H1 (cell line): Measurements from ENCODE around the gene MARCHF3. TPM values are rescaled to one million over a fixed set of nuclear protein-coding genes. Genes with fewer than 3 reads are reported as not detected.

ENCODE experiments used
- CTCF ChIA-PET: fragments of 300-600 bp; sonication (Branson Sonifier 250); formaldehyde crosslinking; loops from one replicate; lab custom pipeline; 2021; ENCODE audit not compliant: partially characterized antibody; lab: Charles Lee
- POLR2A ChIA-PET: fragments of 300-600 bp; sonication (Branson Sonifier 250); formaldehyde crosslinking; loops from one replicate; lab custom pipeline; 2021; ENCODE audit warnings: inconsistent platforms; ENCODE audit not compliant: partially characterized antibody; lab: Charles Lee
- DNase-seq, 2 experiments: peaks; one replicate each; pipeline versions ENCODE4 v3.0.0 to v3.0.0-alpha.2; 2010 to 2022; ENCODE audit warnings: low spot score in 2 of 2, low read depth in 1 of 2, mixed read lengths in 1 of 2
- FAIRE-seq: peaks from 2 replicates; lab custom pipeline; 2011; peaks lifted over from hg19 to GRCh38; lab: Jason Lieb, UNC
- H2AFZ ChIP-seq: 2 replicates; pipeline ENCODE4 v1.8.1; 2012; ENCODE audit warnings: low read length, inconsistent platforms
- H2AK5ac ChIP-seq: 2 replicates; pipeline ENCODE4 v1.6.1; 2013; ENCODE audit warnings: low read depth, low read length
- H2BK120ac ChIP-seq: replicated peaks from 2 replicates; pipeline ENCODE3; 2013; ENCODE audit warnings: low read depth, low read length, inconsistent platforms
- H2BK12ac ChIP-seq: 2 replicates; pipeline ENCODE4 v1.6.1; 2013; ENCODE audit warnings: low read depth, low read length
- H2BK15ac ChIP-seq: 2 replicates; pipeline ENCODE4 v1.6.1; 2013; ENCODE audit warnings: low read length
- H2BK20ac ChIP-seq: 2 replicates; pipeline ENCODE4 v1.6.1; 2013; ENCODE audit warnings: low read length
- H2BK5ac ChIP-seq: 2 replicates; pipeline ENCODE4 v1.6.1; 2013; ENCODE audit warnings: low read depth, low read length
- H3K14ac ChIP-seq: 2 replicates; pipeline ENCODE4 v1.6.1; 2013; ENCODE audit warnings: inconsistent platforms; ENCODE audit not compliant: insufficient read length
- H3K18ac ChIP-seq: 2 replicates; pipeline ENCODE4 v1.6.1; 2013; ENCODE audit warnings: low read length; ENCODE audit errors: extremely low read depth
- H3K23ac ChIP-seq: 2 replicates; pipeline ENCODE4 v1.6.1; 2013; ENCODE audit warnings: inconsistent platforms; ENCODE audit not compliant: insufficient read length
- H3K23me2 ChIP-seq: 2 replicates; pipeline ENCODE4 v1.6.1; 2013; ENCODE audit warnings: low read depth, low read length
- H3K27ac ChIP-seq: 2 replicates; pipeline ENCODE4 v1.6.1; 2011; ENCODE audit warnings: low read depth, low read length, inconsistent platforms
- H3K27me3 ChIP-seq, 4 experiments: replicated peaks in 1 of 4; 1 replicate in 1 of 4; 2 replicates in 3 of 4; pipeline versions ENCODE4 v1.6.1 to v1.8.1; 2011 to 2013; ENCODE audit warnings: low read length in 3 of 4, mild to moderate bottlenecking in 3 of 4, inconsistent platforms in 2 of 4, mixed read lengths in 2 of 4, moderate library complexity in 1 of 4; ENCODE audit not compliant: control insufficient read depth in 3 of 4, insufficient read depth in 3 of 4; ENCODE audit errors: extremely low read depth in 1 of 4
- H3K36me3 ChIP-seq, 4 experiments: 2 replicates each; pipeline versions ENCODE4 v1.6.1 to v1.8.1; 2011 to 2013; ENCODE audit warnings: mild to moderate bottlenecking in 4 of 4, low read length in 3 of 4, moderate library complexity in 2 of 4, control low read depth in 1 of 4, inconsistent platforms in 1 of 4; ENCODE audit not compliant: insufficient read depth in 4 of 4, control insufficient read depth in 2 of 4
- H3K4ac ChIP-seq: replicated peaks from 2 replicates; pipeline ENCODE3; 2013; ENCODE audit warnings: low read length, low read depth, mixed read lengths, inconsistent platforms; ENCODE audit not compliant: insufficient read length
- H3K4me1 ChIP-seq, 4 experiments: replicated peaks in 1 of 4; 1 replicate in 1 of 4; 2 replicates in 3 of 4; pipeline versions ENCODE4 v1.6.1 to v1.8.1; 2011 to 2013; ENCODE audit warnings: low read length in 3 of 4, inconsistent platforms in 2 of 4, mixed read lengths in 1 of 4; ENCODE audit not compliant: insufficient read depth in 4 of 4, control insufficient read depth in 3 of 4
- H3K4me2 ChIP-seq, 2 experiments: 2 replicates each; pipeline versions ENCODE4 v1.6.1 to v1.8.1; 2011 to 2013; ENCODE audit warnings: low read depth in 2 of 2, low read length in 2 of 2, control low read depth in 1 of 2, inconsistent platforms in 1 of 2, mild to moderate bottlenecking in 1 of 2; ENCODE audit not compliant: insufficient read depth in 1 of 2
- H3K4me3 ChIP-seq, 4 experiments: fragments of 200-600, 300-600 bp in 1 of 4; sonication (generic), shearing (Covaris generic), sonication (Bioruptor Twin) in 1 of 4; 2 replicates each; pipeline versions ENCODE4 v1.5.1 to v1.8.1; 2011 to 2016; ENCODE audit warnings: low read length in 4 of 4, low read depth in 3 of 4, control low read depth in 2 of 4, inconsistent platforms in 2 of 4, mild to moderate bottlenecking in 2 of 4, mixed read lengths in 1 of 4, moderate library complexity in 1 of 4; ENCODE audit not compliant: insufficient read depth in 2 of 4; ENCODE audit errors: extremely low read depth in 1 of 4
- H3K56ac ChIP-seq: replicated peaks from 2 replicates; pipeline ENCODE3; 2013; ENCODE audit warnings: low read depth, mild to moderate bottlenecking, mixed read lengths, low read length, inconsistent platforms; ENCODE audit not compliant: insufficient read length
- H3K79me1 ChIP-seq: 2 replicates; pipeline ENCODE4 v1.6.1; 2013; ENCODE audit warnings: low read depth, low read length, control low read depth
- H3K79me2 ChIP-seq, 2 experiments: 2 replicates each; pipeline versions ENCODE4 v1.6.1 to v1.8.1; 2012 to 2013; ENCODE audit warnings: low read length in 2 of 2, mild to moderate bottlenecking in 2 of 2, inconsistent platforms in 1 of 2; ENCODE audit not compliant: insufficient read depth in 2 of 2, control insufficient read depth in 1 of 2
- H3K9ac ChIP-seq, 4 experiments: replicated peaks in 1 of 4; 1 replicate in 1 of 4; 2 replicates in 3 of 4; pipeline versions ENCODE4 v1.6.1 to v1.8.1; 2011 to 2013; ENCODE audit warnings: low read depth in 3 of 4, low read length in 3 of 4, control low read depth in 2 of 4, mild to moderate bottlenecking in 2 of 4, moderate library complexity in 2 of 4, inconsistent platforms in 1 of 4; ENCODE audit errors: extremely low read depth in 1 of 4
- H3K9me3 ChIP-seq, 2 experiments: 2 replicates each; pipeline versions ENCODE4 v1.6.1 to v1.8.1; 2012 to 2013; ENCODE audit warnings: mild to moderate bottlenecking in 2 of 2, moderate library complexity in 2 of 2, control low read depth in 1 of 2, inconsistent platforms in 1 of 2, low read depth in 1 of 2, low read length in 1 of 2, mixed read lengths in 1 of 2; ENCODE audit not compliant: insufficient read depth in 2 of 2
- H4K20me1 ChIP-seq, 2 experiments: replicated peaks in 1 of 2; 2 replicates each; pipeline versions ENCODE3 to v1.8.1; 2011 to 2013; ENCODE audit warnings: inconsistent platforms in 2 of 2, low read length in 2 of 2, mild to moderate bottlenecking in 1 of 2; ENCODE audit not compliant: insufficient read depth in 2 of 2, control insufficient read depth in 1 of 2
- H4K5ac ChIP-seq: 2 replicates; pipeline ENCODE4 v1.6.1; 2013; ENCODE audit warnings: low read length, low read depth, mixed read lengths, inconsistent platforms; ENCODE audit not compliant: insufficient read length
- H4K8ac ChIP-seq: 2 replicates; pipeline ENCODE4 v1.8.0; 2013; ENCODE audit warnings: mild to moderate bottlenecking, moderate library complexity, low read length, inconsistent platforms; ENCODE audit not compliant: insufficient read depth; ENCODE audit errors: extremely low read depth
- H4K91ac ChIP-seq: replicated peaks from 2 replicates; pipeline ENCODE3; 2013; ENCODE audit warnings: low read length, mixed read lengths, inconsistent platforms; ENCODE audit not compliant: insufficient read length
- BACH1 ChIP-seq: IDR thresholded peaks from 2 replicates; pipeline ENCODE4 v1.6.1; 2012; ENCODE audit warnings: low read length, improper control_type of control experiment
- BRCA1 ChIP-seq: IDR thresholded peaks from 2 replicates; pipeline ENCODE4 v1.6.1; 2012; ENCODE audit warnings: low read depth, low read length, improper control_type of control experiment
- CHD1 ChIP-seq: IDR thresholded peaks from 2 replicates; pipeline ENCODE4 v1.6.1; 2012; ENCODE audit warnings: low read depth, low read length, improper control_type of control experiment
- FOSL1 ChIP-seq: IDR thresholded peaks from 2 replicates; pipeline ENCODE4 v1.6.1; 2011; ENCODE audit warnings: mild to moderate bottlenecking, low read depth, low read length, moderate library complexity; ENCODE audit not compliant: insufficient read depth
- JUN ChIP-seq: IDR thresholded peaks from 2 replicates; pipeline ENCODE4 v1.6.1; 2011; ENCODE audit warnings: low read depth, mild to moderate bottlenecking, improper control_type of control experiment, low read length
- JUND ChIP-seq: IDR thresholded peaks from 2 replicates; pipeline ENCODE4 v1.6.1; 2011; ENCODE audit warnings: mild to moderate bottlenecking, improper control_type of control experiment, low read length
- NRF1 ChIP-seq: IDR thresholded peaks from 2 replicates; pipeline ENCODE4 v1.6.1; 2011; ENCODE audit warnings: mild to moderate bottlenecking, low read depth, low read length, improper control_type of control experiment
- RBBP5 ChIP-seq: IDR thresholded peaks from 2 replicates; pipeline ENCODE4 v1.7.1; 2012; ENCODE audit warnings: low read depth, mild to moderate bottlenecking, inconsistent platforms, low read length, moderate library complexity, borderline replicate concordance
- RXRA ChIP-seq: IDR thresholded peaks from 2 replicates; pipeline ENCODE4 v1.6.1; 2011; ENCODE audit warnings: low read depth, mild to moderate bottlenecking, low read length, moderate library complexity; ENCODE audit not compliant: insufficient read depth
- SIN3A ChIP-seq, 2 experiments: IDR thresholded peaks in 1 of 2; conservative IDR thresholded peaks in 1 of 2; 2 replicates each; pipeline ENCODE4 v1.6.1; 2011 to 2012; ENCODE audit warnings: low read length in 2 of 2, improper control_type of control experiment in 1 of 2, low read depth in 1 of 2, mild to moderate bottlenecking in 1 of 2
- SIRT6 ChIP-seq: IDR thresholded peaks from one replicate; pipeline ENCODE4 v1.7.1; 2012; ENCODE audit warnings: low read length, inconsistent platforms
- SP4 ChIP-seq: IDR thresholded peaks from 2 replicates; pipeline ENCODE4 v1.6.1; 2012; ENCODE audit warnings: low read length, inconsistent platforms
- TAF1 ChIP-seq: IDR thresholded peaks from 2 replicates; pipeline ENCODE4 v1.6.1; 2011; ENCODE audit warnings: mild to moderate bottlenecking, low read depth, low read length
- WGBS, 2 experiments: shearing (Covaris generic) in 1 of 2; methylation state at CpG; one replicate each; pipeline versions ENCODE4 v1.1.6 to v1.1.7; 2013 to 2015; ENCODE audit warnings: low lambda C conversion rate in 2 of 2, mixed read lengths in 2 of 2, inconsistent platforms in 1 of 2, low coverage in 1 of 2, missing lambda C conversion rate in 1 of 2; ENCODE audit not compliant: insufficient replicate concordance in 2 of 2, insufficient coverage in 1 of 2, insufficient read length in 1 of 2; ENCODE audit errors: extremely low coverage in 1 of 2, missing lambda C conversion rate in 1 of 2; 5-methylcytosine and 5-hydroxymethylcytosine counted together
- polyA plus RNA-seq, 7 experiments: library from polyadenylated mRNA; depleted of rRNA in 3 of 7; stranded (reverse) in 5 of 7; unstranded in 2 of 7; fragments of >200 nt in 5 of 7; fragments of 200-250 nt in 2 of 7; gene quantifications; 1 replicate in 5 of 7; 2 replicates in 1 of 7; 4 replicates in 1 of 7; pipeline versions ENCODE4 v1.2.1 to v1.2.3, GENCODE V29; 2011 to 2013; ENCODE audit warnings: missing spikeins in 2 of 7, mixed read lengths in 2 of 7
- total RNA-seq: library from RNA; stranded (reverse); fragmentation: NEBNext Ultra II Directional; extraction: Animal tissue kit (Norgen Biotek cat#: 25700); gene quantifications from 2 replicates; pipeline ENCODE4 v1.2.1, GENCODE V29; 2021
- TF ChIP-seq, protein P1 (sequence below): IDR thresholded peaks from 2 replicates; pipeline ENCODE4 v1.6.1; 2011; ENCODE audit warnings: low read depth, mild to moderate bottlenecking, low read length; ENCODE audit not compliant: insufficient read depth

MARCHF3 gene
- total and polyA plus RNA-seq, 2 of the 8 experiments (the other 6 are each of a cell fraction or from before 2014, with no cell fraction given) = 12.0 to 16.9 TPM

DNA sequence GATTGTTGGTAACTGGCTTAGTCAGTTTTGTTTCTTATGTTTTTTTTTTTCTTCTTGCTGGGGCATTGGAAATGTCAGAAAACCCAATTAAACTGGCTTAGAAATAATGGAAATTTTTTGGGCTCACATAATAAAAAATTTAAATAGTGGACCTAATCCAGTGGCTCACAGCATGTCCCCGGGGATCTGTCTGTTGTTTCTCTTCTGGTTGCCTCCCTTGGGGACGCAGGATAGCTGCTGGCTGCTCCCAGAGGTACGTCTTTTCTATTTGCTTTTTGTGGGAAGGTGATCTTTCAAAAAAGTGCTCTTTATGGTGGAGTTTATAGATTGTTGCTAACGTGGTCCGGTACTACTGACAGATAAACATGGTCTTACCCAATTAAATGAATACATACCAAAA lies 201.3 kb downstream of the MARCHF3 start:
- Histone ChIP-seq H3K27me3 (no peaks in the 10 kb centered on the region), H3K36me3 (peaks cover 18 to 86% (median 56%) of the 10 kb centered on the region in 4 experiments), H4K91ac (no peak overlapping the region), H2BK20ac (no peak overlapping the region), H2AFZ (no peak overlapping the region), H3K9me3 (no peaks in the 10 kb centered on the region), H4K5ac (no peak overlapping the region), H2BK120ac (no peak overlapping the region), H3K79me1 (peaks cover 2% of the 10 kb centered on the region; the same call in 1 of the 2 replicates), H3K23ac (no peak overlapping the region), H3K79me2 (peaks cover 0 to 10% of the 10 kb centered on the region in 2 experiments; a peak in 1 of 4 replicates), H2BK15ac (no peak overlapping the region), H4K20me1 (peaks cover 3 to 4% of the 10 kb centered on the region in 2 experiments), H3K14ac (no peak overlapping the region), H3K18ac (no peak overlapping the region), H3K23me2 (no peaks in the 10 kb centered on the region), H3K4me1 (peaks cover 0 to 14% (median 4%) of the 10 kb centered on the region in 4 experiments; a peak in 4 of 7 replicates), H3K56ac (no peak overlapping the region), H3K4ac (no peak overlapping the region), H4K8ac (no peak overlapping the region), H3K4me3 (no peak overlapping the region), H3K27ac (no peak overlapping the region), H2BK12ac (no peak overlapping the region), H3K9ac (no peak overlapping the region), H2BK5ac (no peak overlapping the region), H2AK5ac (no peak overlapping the region), H3K4me2 (no peak overlapping the region)
- ChIA-PET POLR2A (interaction anchor here (1.3 kb wide), 1 partner anchor 10 kb away, joined by 3 read pairs; no protein-coding TSS in a partner anchor), CTCF (interaction anchor here (1.0 to 1.9 kb wide), 4 partner anchors 8 to 152 kb away, joined by 3 to 4 read pairs (median 3); no protein-coding TSS in a partner anchor)
- 88% methylated on average over 5 of the region's 5 CpGs; no CpG with 5 or more reads in 1 of the 2 experiments for WGBS, 2 experiments
- DNase-seq (no peak), FAIRE-seq (no peak)
- TF ChIP-seq RXRA (no peak), TAF1 (no peak), SIRT6 (no peak), JUND (no peak), BACH1 (no peak), NRF1 (no peak), JUN (no peak), FOSL1 (no peak), CHD1 (no peak), SP4 (no peak), RBBP5 (no peak), BRCA1 (no peak), SIN3A (conservative IDR thresholded peaks at IDR 0.05 in 1 of 2, IDR thresholded peaks at IDR 0.05 in 1 of 2; ENCODE audit: low read depth in 1 of 2, low read length in 2 of 2) (no peak)
- TF ChIP-seq, protein P1, sequence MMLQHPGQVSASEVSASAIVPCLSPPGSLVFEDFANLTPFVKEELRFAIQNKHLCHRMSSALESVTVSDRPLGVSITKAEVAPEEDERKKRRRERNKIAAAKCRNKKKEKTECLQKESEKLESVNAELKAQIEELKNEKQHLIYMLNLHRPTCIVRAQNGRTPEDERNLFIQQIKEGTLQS = no peak
